Activated T-cell treated with anti-CD3 and anti-CD28 coated beads for 48 hours (primary cell): ENCODE data around the gene GLT8D2.

Experiments
- DNase-seq: peaks from one replicate; pipeline ENCODE4 v3.0.0-alpha.2; 2020; ENCODE audit warnings: low read depth

GLT8D2 gene, protein sequence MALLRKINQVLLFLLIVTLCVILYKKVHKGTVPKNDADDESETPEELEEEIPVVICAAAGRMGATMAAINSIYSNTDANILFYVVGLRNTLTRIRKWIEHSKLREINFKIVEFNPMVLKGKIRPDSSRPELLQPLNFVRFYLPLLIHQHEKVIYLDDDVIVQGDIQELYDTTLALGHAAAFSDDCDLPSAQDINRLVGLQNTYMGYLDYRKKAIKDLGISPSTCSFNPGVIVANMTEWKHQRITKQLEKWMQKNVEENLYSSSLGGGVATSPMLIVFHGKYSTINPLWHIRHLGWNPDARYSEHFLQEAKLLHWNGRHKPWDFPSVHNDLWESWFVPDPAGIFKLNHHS

DNA sequence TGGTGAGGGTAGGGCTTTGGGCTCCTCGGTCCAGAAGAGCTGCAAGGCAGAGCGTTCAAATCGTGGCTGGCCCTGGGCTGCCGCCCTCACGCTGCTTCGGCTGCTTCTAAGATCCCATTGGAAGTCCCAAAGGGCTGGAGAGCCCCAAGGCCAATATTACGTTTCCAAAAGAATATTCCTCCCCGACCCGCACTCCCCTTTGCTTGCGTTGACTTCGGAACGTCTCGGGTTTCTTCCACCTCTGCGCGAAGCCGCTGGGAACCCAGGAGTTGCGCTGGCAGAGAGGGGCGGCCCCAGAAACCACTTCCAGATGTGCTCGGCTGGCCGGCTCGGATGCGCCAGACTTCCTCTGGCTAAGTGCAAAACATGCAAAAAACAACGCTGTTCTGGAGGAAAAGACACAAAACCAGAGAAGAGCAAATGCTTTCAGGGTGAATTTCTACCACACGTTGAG is at the start of gene GLT8D2:
GLT8D2 (minus strand) TSS at position 285 of the 454 bp plus-strand sequence. CDS start 30,539 bp downstream, outside the sequence.
- DNase-seq, result no peak

DNA sequence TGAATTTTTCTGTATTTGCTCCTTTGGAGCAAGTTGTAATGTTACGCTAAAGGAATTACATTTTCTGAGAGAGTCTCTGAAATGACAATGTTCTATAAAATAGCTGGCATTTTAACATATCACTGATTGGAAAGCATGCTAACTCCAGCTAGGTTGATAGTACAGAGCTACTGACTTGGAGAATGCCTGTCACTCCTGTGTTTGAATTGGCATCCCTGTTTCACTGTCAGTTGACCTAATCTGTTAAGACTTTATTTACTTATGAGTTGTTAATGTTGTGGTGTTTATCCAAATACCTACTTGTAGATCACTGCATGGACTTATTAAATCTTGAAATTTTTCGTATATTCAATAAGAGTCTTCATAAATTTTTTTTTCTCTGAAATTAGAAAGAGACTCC is 48.0 kb upstream of the GLT8D2 start:
- no peak for DNase-seq

DNA sequence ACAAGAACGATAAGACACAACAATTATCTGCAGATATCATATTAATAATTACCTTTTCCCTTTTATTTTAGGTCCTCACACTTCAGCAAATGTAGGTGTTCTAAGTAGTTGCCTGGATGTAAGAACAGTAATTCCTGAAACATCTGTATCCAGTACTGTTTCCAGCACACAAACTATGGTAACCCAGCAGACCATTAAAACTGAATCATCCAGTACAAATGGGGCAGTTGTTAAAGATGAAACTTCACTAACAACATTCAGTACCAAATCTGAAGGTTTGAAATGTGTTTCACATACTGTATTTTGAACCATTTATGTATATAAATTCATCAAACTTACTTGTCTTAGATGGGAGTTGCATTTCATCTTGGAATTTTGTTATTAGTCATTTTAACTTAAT is 45.3 kb upstream of the GLT8D2 start:
- no peak for DNase-seq

DNA sequence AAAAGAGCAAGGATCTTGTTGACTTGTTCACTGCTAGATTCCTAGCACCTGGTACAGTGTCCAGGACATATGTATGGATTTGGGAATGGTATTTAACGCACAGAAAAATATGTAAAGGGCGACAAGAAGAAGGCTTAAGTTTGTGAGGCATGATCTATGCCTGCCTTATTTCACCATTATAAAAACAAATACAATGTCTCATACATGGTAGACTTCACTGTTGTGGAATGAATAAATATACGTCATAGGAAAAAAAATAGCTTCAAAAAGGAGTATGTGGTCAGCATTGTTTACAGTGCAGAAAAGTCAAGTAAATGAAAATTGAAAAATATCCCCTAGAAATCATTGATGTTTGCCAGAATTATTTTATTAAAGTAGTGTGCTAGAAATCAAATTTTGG is 44.3 kb upstream of the GLT8D2 start:
- DNase-seq, result no peak

DNA sequence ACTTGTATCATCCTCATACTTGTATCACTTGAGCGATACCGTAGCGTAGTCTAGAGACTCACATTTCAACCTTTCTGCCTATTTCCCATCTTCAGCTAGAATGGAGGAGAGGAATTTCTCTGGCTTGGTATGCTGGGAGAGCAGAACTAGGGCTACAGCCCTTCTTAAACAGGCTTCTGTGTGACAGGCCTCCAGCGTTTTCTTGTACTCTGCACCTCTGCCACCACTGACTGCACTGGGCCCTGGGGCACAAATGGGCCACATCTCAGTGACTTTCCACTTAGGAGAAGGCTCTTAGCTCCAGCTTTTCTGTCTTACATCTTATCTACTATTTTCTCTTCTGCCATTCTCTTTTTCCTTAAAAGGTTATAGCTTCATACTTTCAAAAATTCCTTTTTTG is 41.1 kb upstream of the GLT8D2 start:
- DNase-seq, result no peak

DNA sequence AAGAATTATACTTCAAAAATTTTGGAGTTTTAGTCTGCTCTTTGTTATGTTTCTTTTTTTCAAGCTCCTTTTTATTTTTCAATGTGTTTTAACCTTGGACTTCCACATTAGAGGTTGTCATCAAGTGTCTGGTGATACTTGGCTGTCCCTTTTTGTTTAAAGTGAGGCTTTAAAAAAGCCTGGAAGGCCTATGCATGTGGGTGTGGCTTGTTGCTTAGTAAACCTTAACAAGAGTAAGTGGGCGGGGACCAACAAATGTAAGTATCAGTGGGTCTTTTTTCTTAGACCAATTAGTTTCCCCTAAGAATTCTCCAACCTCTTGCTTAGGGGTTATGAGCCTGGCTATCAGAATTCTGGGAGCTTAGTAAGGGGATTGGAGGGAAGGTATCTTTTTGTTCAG is 40.7 kb upstream of the GLT8D2 start:
- DNase-seq, result no peak

DNA sequence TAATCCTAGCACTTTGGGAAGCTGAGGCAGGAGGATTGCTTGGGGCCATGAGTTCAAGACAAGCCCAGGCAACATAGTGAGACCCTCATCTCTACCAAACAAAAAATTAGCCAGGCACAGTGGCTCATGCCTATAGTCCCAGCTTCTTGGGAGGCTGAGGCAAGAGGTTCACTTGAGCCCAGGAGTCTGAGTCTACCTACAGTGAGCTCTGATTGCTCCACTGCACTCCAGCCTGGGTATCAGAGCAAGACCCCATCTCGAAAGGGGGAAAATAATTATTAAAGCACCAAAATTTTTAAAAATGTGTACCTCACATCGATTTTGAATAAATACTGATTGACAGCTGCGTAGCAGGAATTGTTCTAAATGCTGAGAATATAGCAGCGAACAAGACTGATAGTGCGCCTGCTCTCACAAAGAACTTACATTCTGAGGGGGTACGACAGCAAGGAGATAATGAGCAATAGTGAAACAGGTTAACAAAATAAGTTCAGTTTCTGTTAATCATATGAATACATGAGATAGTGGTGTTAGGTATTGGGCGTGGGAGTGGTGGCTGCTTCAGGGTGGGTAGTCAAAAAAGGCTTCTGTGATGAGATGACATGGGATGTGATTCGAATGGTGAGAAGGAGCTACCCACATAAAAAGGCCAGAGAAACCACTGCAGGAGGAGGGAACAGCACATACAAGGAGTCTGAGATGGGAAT is 33.9 kb upstream of the GLT8D2 start:
- peak; percentile 43 for DNase-seq

DNA sequence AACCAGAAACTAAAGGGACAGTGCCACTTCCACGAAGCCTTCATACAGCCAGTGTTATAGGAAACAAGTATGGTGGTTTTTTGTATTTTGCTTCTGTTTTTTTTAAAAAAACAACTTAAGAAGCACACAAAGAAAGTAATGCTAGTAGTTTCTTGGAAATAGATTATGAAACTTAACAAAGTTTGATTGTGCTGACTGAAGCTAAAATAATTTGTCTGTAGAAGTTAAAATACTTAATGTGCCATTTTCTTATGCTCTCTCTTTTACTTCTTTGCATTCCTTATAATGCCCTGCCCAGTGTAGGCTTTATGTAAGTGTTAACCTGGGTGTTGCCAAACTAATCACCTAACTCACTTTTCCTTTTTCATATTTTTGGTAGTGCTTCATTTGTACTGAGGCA is 30.8 kb upstream of the GLT8D2 start:
- no peak for DNase-seq

DNA sequence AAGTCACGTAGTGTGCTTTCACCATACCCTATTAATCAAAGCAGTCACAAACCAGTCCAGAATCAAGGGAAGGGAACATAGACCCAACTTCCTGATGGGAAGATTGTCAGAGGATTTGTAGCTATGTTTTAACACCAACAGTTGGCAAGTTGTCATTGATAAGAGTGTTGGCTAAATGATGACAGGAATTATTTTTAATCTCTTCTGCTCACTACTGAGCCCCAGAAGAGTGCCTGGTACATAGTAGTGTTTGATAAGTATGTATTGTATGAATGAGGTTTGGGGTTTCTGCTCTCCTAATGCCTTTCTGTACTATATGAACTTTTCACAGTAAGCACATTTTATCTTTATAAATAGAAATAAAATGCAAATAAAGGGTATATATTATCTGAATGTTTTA is 29.0 kb upstream of the GLT8D2 start:
- no peak for DNase-seq

DNA sequence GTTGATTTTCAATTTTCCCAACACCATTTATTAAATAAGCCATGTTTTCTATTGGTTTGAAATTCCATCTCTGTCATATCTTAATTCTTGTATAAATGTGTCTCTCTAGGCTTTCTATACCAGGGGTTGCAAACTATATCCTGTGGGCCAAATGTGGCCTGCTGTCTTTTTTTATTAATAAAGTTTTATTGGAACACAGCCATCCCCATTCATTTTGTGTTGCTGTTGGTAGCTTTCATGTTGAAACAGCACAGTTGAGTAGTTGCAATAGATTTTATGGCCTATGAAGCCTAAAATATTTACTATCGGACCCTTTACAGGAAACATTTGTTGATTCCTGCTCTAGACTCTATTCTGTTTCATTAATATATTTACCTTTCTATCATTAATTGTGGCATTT is 23.7 kb upstream of the GLT8D2 start:
- no peak for DNase-seq

DNA sequence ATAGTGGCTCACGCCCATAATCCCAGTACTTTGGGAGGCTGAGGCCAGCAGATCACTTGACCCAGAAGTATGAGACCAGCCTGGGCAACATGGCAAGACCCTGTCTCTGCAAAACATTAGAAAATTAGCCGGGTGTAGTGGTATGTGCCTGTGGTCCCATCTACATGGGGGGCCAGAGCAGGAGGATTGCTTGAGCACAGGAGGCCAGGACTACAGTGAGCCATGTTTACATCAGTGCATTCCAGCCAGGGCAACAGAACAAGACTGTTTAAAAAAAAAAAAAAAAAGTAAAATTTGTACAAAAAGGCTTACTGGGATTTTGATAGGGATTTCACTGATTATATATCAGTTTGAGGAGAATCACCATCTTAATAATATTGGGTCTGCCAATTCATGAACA is 22.1 kb upstream of the GLT8D2 start:
- DNase-seq, result no peak

DNA sequence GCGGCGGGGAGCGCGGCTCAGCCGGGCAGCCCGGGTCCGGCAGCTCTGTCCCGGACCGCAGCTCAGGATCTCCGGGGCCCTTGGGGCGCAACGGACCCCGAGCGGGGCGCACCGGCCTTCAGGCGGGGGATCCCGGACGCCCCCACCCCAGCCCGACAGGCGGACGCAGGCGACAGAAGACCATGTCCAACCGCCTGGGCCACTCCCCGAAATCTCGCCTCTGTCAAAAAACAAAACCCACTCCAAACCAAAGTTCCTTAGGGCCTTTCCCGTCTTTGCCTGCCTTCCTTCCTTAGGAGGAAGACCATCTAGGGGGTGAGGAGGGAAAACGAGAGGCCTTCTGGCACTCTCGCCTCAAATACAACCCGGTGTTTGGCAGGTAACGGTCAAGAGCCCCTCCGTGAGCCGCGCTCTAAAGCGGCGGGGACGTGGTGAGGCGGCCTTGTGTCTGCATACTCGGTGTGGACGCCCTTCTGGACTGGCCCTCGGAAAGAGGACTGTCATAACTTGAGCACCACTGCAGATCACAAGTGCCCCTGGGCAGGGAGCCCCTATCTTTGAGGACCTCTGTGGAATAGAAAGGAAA is 14.9 kb upstream of the GLT8D2 start:
- DNase-seq, result no peak

DNA sequence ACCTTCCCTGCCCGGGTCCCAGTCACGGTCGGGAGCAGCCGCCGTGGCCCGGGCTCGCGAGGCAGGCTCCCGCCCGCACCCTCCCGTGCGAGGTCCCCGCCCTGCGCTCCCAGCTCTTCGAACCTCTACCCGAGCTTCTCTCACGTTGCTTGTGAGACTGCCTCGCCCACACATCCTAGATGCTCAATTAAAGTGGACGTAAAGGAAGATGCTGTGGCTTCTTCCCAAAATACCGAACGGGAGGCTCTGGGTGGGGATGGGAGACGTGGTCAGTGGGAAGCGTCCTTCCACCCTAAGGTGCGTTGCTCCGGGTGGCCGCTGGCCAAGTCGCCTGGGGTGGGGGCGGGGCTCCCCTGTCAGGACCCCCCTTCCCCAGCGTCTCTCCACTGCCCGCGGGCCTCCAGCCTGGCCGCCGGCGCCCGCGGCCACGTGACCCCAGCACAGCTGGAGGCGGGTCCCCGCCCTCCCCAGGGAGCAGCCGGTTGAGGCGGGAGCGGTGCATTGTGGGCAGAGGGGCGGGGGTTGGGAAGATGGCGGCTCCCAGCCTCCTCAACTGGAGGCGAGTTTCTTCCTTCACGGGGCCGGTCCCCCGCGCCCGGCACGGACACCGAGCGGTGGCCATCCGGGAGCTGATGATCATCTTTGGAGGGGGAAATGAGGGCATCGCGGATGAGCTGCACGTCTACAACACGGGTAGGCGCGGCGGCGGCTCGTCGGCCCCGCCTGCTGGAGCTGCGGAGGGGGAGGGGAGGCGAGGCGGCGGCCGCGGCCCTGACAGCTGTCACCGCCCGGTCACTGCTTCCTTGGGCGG is 14.2 kb upstream of the GLT8D2 start, which contains the start of gene HCFC2:
HCFC2 (plus strand) TSS at position 501 of the 811 bp plus-strand sequence; CDS start at position 531, 30 bp downstream.
- peak; percentile 87 for DNase-seq

DNA sequence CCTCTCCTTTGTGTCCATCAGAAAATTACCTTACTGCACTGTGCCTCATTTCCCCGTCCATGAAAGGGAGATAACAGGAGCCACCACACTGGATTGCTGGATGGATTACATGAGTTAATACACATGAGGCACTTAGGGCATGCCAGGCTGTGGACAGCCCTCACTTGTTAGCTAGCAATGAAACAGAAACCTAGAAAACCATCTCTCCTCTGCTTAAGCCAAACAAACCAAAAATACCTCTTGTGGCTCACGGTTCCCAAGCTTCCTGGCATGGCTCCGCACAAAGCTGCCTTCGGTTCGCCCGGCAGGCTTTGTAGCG is 13.7 kb upstream of the GLT8D2 start:
- DNase-seq, result no peak

DNA sequence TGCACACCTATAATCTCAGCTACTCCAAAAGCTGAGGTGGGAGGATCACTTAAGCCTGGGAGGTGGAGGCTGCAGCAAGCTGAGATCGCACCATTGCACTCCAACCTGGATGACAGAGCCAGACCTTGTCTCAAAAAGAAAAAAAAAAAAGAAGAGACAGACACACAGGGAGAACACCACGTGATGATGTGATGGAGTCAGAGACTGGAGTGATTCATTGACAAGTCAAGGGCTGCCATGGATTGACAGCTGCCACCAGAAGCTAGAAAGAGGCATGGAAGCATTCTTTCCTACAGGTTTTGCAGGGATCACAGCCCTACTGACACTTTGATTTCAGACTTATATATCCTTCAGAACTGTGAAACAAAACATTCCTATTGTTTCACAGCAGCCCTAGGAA is 10.8 kb upstream of the GLT8D2 start:
- no peak for DNase-seq

DNA sequence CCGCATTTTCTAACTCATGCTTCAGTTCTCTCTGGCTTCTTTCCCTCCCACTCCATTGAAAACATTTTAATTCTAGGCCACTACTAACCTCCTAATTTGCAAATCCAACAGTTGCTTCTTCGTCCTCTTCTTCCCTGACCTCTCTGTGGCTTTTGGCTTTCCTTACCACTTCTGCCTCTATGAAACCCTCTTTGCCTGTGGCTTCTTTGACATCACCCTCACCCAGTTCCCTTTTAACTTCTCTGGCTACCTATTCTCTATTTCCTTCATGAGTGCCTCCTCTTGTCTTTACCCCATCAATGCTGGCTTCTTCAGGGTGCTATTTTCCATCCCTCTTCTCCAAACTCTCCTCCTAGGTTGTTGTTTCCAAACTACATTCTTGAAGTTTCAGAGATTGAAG is 10.0 kb upstream of the GLT8D2 start:
- DNase-seq, result no peak

DNA sequence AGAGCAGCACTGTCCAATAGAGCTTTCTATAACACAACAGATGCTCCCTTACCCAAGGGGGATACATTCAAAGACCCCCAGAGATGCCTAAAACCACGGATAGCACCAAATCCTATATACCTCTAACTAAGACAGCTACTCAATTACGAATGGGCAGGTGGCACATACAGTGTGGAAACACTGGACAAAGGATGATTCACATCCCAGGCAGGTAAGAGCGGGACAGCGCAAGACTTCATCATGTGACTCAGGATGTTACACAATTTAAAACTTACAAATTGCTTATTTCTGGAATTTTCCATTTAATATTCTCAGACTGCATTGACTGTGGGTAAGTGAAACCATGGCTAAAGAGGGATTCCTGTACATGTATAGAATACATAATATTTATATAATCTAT is 8.8 kb upstream of the GLT8D2 start:
- DNase-seq, result no peak

DNA sequence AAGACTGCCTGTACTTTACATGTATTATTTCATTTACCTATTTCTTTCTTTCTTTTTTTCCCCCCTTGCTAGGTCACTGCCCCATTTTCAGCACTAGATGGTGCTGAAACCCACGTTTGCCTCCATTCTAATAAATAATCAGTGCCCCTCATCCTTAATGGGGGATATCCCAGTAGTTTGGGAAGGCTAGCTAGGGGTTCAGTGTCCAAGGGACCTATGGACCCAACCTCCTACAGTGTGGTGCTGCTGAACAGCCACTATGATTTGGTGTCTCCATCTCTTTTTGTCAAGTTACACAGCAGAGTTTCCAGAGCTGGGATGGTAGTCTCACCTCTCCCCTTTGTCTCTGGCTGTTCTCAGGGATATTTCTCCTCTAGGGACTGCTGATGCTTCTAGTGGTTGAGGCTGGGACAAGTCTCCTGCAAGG is 7.8 kb upstream of the GLT8D2 start:
- DNase-seq, result no peak

DNA sequence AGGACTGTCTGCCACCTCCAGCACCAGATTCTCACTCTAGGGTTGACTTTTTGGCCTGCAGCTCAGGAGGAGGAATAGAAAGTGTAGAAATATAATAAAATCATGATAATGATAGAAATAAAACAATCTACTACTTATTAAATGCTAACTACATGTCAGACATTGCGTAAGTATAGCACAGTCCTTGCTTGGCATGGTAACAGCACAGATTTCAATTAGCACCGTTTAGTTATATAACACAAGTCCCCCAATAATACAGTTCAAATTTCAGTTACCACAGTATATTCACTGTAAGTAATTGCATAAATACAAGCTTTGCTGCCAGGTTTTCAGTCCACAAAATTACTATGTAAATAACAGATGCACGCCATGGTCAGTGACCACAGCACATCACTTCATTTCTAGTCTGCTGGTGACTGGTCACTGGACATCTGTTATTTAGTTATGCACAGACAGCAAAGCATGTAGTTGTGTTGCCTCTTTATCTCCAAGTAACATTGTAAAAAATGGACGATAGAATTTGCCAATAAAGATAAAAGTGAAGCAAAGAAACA is 6.5 kb upstream of the GLT8D2 start:
- DNase-seq, result no peak

DNA sequence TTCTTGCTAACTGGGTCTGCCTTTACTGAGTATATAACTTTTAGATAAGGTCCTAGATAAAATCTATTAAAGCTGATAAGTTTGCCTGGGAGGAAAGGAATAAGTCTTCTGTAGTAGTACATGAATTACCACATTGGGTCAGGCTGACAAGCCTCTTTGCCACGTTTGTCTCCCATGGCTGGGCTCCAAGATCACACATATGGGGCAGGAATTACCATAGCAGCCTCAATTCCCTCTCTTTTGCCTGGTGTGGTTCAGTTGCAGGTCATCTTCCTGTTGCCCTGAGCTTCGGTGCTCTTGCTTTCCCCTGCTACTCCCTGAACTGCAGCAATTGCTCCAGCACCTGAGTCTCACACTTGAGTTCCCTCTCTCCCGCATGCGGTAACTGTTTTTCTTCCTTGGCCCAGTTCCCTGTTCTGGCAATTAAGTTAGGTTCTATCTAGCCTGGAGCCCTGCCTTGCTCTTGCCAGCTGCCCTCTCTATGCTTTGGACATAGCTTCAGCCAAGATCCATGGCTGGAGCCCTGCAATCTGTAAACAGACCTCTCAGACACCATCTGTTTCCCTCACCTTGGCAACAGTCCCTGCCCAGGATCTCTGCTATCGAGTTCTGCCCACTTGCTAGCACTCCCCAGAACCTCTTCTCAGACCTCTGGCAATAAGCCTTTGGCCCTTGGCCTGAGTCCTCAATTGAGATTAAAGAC is 5.8 kb upstream of the GLT8D2 start:
- DNase-seq, result no peak

DNA sequence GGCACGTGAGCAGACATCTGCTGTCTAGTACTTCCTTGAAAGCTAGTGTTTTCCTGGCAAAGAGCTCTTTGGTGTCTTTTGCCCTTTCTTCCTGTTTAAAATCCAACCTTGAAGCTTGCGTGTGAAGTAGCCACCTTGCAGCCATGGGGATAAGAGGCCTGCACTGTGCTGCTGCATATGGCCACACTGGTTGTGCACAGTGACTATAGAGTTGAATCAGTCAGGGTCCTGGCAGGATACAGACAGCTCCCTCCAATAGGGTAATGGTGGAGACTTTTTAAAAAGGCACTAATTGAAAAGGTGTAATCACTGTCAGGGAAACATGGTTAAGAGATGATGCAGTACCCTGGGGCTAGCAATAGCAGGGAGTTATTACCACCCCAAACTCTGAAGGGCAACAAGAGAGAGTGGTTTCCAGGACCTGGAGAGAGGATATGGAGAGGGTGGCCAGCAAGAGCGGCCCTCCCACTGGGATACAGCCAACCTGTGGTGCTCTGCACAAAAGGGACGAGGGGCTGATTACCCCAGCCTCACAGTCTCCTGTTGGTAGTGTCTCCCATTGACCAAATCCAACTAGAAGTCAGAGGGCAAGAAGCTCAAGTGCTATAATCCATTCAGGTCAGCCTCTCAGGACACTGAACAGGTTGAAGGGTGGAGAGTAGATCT is 4.8 kb upstream of the GLT8D2 start:
- no peak for DNase-seq
